ENCODE results near the gene KCNT1.

KCNT1 gene

DNA sequence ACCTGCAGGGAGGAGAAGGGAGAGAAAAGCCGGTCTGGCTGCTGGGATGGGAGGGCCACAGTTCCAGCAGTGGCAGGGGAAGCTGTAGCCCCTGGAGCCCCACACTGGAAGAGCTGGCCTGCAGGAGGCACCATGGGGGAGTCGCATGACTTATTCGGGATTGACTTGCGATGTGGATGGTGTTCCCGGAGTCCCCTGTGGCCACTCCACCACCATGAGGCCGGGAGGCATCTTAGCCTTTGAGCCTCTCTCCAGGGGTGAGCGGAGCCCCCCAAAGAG is 92.0 kb downstream of the KCNT1 start:
- in situ Hi-C loops (cut with MboI; ENCODE audit: low sequenced_read_pairs) = no loop called here

DNA sequence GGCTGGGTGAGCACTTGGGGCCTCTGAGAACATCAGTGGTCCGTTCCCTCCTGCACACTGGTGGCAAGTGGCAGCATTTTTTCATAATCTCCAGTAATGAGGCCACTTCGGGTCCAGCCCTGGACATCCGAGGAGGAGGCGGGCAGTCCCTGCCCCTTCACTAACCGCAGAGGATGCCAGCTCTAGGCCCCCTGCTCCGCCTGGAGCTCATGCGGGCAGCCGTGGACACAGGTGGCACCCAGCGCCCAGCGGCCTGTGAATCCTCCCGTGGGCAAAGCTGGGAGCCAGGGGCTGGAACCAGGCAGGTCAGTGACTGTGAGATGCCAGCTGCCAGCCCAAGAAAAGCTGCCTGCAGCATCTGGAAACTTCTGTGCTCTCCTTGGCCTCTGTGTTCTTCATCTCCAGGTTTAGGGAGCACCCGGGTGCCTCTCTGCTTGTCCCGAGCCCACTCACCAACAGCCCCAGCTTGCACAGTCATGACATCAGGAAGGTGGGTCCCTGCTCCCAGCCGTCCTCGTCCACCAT is 92.4 kb downstream of the KCNT1 start:
- in situ Hi-C loops (cut with MboI; ENCODE audit: low sequenced_read_pairs) = no loop called here

DNA sequence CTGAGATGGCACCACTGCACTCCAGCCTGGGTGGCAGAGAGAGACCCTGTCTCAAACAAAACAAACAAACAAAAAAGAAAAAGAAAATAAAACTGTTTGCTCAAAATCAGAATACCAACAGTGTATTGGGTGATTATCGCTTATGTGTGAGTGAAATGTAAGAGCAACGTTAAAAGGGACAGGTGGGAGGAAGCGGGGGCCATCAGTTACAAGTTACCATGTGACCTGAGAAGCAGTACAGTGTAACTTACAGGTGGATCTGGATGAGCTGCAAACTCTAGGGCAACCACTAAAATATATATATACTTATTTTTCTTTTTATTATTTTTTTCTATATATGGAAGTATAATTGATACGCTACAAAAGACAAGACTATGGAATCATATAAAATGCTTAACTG is 93.4 kb downstream of the KCNT1 start:
- in situ Hi-C loops (cut with MboI; ENCODE audit: low sequenced_read_pairs) = no loop called here

DNA sequence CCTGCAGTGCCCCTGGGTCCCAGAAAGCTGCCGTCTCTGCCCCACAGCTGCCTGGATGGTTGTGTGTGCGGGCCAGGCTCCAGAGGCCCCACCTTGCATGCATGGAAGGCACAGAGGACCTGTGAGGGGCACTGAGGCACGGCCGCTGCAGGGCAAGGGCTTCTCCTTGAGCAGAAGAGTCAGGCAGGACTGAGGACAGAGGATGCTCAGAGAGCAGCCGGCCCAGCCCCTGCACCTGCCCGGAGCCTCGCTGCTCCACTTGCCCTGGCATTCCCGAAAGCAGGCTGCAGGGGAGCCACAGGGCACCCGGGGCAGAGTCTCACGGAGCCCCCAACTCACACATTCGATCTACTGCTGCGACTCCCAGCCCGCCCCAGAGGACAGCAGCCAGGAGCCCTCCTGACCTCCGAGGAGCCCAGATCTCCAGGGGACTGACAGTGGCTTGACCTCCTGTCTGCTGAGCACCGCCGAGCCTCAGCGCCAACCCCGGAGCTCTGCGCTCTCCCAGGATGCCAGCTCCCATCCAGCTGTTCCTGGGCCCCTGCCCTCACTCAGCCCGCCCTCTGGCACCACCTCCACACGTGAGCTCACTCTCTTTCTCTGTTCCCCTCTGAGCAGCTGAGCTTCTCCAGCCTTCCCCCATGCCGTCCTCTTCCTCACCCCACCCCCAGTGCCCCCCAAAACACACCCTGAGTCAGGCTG is 95.0 kb downstream of the KCNT1 start:
- in situ Hi-C loops (cut with MboI; ENCODE audit: low sequenced_read_pairs) = no loop called here

DNA sequence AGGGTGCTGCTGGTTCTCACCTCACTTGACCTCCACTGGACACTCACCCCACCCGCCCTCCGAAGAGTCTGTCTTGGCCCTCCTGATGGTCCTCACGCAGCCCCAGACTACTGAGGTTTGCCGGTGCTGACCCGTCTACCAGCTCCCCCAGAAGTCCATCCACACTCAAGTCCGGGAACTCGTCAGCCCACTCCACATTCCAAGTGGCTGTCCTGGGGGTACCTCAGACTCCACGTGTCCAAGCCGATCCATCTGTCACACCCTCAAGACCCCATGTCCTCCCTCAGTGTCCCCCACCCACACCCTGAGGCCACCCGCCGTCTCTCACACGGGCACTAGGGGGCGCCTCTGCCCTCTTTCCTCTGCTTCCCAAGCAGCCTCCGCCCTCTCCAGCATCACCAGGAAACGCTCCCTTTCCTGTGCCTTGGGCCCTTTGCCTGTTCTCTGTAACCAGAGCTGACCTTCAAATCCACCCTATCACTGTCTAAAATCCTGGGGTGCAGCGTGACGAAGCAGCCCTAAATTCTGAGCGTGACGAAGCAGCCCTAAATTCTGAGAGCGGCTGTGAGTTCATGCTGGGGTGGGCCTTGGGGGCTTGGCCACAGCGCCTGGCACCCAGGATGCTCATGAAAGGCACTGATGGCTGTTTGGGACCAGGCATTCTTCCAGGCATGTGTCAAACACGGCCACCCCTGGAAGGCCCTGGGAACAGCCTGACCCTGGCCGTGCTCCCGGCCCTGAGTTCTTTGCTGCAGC is 95.7 kb downstream of the KCNT1 start:
- in situ Hi-C loops (cut with MboI; ENCODE audit: low sequenced_read_pairs) = no loop called here

DNA sequence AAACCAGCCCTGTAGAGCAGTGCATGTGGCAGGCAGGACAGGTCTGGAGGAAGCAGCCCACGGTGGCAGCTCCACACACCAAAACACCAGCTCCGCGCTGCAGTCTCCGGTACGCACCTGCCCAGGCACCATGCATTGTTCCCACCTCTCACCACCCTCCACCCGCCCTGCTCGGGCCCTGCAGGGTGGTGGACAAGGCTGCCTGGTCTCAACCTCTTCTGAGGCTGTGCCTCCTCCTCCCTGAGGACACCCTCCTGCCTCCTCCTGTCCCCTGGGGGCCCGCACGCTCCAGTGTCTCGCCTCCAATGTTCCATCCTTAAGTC is 96.2 kb downstream of the KCNT1 start:
- in situ Hi-C loops (cut with MboI; ENCODE audit: low sequenced_read_pairs) = no loop called here

DNA sequence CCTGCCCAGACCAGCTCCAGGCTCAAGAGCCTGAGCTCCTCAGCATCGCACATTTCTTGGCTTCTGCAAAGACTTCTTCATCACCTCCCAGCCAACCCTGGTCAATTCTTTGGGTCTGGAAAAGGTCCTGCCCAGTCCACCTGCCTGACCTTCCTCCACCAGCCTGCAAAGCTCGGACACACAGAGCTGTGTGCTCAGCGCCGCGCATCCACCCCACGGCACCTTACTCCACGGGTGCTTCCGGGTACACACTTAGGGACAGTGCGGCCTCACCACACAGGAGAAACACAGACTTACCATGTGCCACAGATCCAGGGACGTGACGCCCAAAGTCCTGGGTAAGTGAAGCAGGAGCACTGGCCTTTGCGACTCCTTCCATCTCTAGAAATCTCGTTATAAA is 97.3 kb downstream of the KCNT1 start:
- in situ Hi-C loops (cut with MboI; ENCODE audit: low sequenced_read_pairs) = no loop called here

DNA sequence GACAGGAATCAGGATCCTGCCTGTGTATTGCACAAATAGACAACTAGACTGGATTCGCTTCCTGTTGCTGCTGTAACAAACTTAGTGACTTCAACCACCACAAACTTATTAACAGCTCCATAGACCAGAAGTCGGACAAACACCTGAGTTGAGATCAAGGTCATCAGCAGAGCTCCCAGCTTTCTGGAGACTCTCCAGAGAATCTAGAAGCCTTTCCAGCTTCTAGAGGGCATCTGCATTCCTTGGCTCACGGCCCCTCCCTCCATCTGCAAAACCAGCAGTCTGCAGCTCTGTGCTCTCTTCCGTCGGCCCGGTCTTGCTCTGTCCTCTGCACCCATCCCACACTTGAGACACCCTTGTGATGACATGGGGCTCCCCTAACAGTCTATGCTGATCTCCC is 99.1 kb downstream of the KCNT1 start:
- in situ Hi-C loops (cut with MboI; ENCODE audit: low sequenced_read_pairs) = no loop called here

DNA sequence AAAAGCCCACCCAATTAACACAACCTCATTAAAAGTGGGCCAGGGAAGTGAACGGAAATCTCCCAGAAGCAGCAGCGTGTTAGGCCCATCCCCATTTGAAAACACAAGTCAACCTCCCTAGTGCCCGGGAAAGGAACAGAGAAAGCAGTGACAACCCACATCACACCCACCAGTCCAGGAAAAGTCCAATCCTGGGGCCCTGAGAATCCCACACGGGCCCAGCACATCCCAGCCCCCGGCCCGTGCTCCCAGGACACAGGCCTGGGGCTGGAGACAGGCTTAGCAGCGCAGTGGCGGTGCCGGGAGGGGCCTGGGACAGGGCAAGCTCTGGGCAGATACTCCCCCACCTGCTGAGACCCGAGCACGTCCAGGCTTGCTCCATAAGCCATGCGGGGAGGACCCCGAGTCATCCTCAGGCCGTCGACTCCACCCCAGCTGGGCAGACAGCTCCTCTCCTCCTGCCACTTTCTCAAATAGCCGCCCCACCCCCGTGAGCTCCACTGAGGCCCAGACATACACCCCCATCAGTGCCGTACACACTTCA is 101.0 kb downstream of the KCNT1 start:
- in situ Hi-C loops (cut with MboI; ENCODE audit: low sequenced_read_pairs) = no loop called here

DNA sequence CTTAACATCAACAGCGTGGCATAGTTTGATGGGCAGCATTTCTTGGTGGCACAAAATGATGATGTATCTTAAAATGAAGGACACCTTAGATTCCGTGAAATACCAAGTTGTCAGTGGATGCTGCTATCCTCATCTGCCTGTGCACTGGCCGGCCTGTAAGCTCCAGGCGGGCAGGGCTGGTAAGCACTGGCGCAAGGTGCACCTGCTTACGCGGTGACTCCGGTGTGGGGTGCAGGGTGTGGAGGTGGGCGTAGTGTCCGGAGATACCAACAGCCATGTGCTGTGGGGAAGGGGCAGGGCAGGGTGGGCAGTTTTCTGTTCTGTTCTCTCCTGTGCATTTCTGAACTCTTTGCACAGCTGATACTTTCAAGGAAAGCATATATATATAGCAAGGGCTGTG is 101.5 kb downstream of the KCNT1 start:
- in situ Hi-C loops (cut with MboI; ENCODE audit: low sequenced_read_pairs) = no loop called here

DNA sequence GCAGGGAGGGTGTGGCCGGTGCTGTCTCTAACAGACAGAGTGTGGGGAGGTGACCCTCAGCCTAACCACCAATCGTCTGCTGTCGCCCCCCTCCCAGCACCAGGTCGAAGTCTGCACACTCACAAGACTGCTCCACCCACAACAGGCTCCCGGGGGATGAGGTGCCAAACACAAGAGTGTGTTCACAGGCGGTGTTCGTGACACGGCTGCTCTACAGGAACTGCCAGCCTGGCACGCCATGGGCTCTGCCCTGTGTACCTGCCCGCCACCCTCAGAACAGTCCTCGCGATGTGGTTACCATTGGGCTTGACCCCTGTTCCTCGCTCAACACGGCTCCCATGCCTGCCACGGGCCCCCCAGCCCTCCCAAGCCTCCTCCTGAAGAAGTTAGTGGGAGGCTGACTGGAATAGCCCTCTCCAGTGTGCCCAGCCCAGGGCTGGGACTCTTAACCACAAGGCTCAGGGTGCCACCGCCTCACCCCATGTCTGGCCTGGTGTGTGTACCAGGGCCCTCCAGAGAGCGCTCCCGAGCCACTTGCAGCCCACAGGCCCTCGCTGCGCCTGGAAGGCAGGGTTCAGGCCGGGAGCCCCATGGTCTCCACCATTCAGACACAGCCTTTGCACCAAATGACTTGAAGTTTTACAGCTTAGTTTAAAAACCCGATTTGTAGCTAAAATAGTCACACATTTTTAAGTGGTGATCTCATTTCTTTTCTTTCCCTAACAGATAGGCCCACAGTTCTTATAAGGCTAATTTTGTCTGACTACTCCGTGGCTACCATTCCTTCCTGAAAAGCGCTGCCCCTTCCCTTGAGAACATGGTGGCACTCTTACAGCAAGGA is 102.8 kb downstream of the KCNT1 start:
- in situ Hi-C loops (cut with MboI; ENCODE audit: low sequenced_read_pairs) = no loop called here

DNA sequence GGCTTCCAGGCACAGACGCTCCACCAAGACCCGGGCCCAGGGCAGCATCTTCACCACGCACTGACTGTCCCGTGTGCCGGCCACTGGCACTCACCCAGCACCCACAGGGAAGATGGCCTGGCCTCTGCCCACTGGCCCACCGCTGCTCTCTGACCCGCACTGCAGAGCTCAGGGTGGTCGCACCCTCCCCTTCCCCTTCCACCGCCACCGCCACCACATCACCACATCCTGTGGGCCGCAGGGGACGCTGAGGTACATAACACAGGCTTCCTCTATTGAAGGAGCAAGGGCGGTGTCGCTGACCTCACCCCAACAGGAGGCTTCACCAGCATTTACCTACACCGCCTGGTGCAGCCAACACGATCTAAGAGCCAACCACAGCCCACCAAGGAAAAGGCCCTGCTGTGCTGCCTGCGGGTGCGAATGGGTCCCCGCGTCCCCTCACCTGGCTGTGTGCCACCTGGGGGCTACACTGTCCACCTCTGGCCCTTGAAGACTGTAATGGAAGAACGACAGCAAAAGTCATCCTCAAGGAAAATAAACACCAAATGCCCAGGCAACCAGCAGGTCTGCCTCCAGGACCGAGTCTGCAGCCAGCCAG is 103.5 kb downstream of the KCNT1 start:
- in situ Hi-C loops (cut with MboI; ENCODE audit: low sequenced_read_pairs) = no loop called here

DNA sequence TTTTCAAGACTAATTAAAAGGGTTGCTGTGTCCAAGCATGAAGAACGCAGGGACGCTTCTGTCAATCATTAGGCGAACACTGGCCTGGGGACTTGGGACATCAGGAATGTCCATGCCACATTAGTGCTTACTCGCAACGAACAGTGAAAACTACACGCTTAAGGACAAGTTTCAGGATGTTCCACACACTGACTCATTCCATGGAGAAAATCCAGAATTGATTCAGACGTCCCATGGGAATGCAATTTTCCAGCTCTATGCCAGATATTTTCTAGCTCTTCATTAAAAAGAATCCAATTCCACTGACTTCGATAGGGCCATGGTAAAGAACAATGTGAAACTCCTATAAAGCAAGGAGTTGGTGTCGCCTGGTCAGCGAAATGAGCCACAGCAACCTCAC is 107.2 kb downstream of the KCNT1 start:
- in situ Hi-C loops (cut with MboI; ENCODE audit: low sequenced_read_pairs) = no loop called here

DNA sequence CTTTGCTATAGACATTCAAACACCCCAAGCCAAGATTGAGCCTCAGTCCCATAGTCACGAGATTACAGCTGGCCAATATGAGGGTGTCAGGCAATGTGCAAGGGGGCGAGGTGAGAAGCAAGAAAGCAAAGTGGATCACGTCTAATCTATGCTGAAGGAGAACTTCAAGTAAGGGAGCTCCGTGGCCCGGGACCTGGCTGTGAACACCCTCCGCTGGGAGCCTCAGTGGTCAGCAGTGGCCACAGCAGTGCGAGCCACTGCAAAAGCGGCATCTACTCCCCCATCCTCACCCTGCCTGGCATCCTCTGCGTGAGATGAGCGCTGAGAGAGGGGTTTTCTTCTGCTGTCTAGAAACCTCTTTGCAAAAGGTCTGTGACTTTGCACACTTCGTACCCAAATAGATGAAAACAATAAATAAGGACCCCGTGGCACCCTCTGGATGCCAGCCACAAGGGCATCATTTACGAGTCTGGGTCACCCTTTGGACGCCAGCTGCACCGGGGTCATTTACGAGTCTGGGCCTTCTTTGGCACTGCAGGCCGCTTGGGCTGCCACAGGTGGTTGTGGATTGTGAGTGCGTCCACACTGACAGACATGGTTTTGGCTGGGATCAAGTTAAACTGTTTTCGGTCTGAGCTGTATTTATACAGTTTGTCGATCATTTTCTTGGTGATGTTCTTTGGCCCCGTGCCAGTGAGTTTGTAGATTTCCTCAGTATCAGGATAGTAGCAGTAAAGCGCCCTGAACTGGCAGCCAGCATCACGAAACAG is 109.0 kb downstream of the KCNT1 start:
- in situ Hi-C loops (cut with MboI; ENCODE audit: low sequenced_read_pairs) = no loop called here

DNA sequence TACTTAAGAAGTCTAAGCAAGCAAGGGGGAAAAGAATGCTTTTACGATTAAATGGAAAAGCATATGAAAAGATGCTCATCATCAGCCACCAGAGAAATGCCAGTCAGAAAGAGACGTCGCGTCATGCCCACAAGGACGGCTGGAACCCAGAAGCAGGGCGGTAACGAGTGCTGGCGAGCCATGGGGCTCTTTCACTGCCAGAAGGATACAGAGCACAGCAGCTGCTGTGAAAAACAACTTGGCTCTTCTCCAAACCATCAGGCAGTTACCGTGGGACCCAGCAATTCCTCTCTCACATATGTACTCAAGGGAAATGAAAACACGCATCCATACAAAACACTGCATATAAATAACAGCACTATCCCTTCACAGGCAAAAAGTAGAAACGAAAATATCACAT is 109.8 kb downstream of the KCNT1 start:
- in situ Hi-C loops (cut with MboI; ENCODE audit: low sequenced_read_pairs) = no loop called here

DNA sequence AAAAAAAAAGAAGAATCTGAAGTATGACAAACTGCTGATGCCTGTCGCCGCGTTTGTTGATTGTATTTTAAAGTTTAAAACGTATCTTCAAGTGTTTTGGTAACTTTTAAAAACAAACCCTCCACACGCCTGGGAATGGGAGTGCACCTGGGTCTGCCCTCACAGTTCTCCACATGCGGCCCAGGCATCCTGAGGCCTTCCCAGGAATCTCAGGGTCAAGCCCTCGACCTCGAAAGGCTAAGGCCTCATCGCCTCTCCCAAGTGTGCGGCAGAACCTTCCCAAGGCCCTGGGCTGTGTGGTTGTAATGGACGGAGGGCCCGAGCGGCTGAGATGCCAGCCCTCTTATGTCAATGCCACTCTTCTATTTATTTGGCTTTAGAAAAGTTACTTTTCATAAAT is 111.0 kb downstream of the KCNT1 start:
- in situ Hi-C loops (cut with MboI; ENCODE audit: low sequenced_read_pairs) = no loop called here

DNA sequence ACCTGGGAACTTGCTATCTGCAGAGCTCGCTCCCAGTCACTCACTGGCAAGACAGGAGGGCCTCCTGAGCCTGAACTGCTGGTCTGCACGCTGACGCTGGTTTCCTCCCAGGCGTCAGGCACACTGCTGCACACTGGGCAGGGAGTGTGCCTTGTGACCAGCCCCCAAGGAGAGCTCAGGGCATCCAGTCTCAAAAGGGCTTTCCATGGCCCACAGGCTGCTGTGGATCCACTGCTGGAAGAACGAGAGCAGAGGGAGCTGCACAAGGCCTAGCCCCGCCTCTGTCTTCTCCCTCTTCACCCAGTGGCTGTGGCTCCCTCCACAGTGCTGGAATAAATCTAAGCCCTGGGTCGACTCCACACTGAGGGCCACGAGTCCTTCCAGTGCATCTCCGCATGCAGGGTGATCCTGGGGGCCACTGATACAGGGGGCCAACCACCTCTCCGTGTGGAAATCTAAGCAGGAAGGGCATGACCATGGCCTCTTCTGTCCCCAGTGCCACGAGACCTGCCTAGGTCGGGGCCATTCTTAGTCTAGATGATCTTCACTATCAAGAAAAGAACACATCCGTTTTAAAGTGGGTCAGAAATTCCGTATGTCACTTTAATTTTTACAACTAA is 111.8 kb downstream of the KCNT1 start:
- in situ Hi-C loops (cut with MboI; ENCODE audit: low sequenced_read_pairs) = no loop called here

DNA sequence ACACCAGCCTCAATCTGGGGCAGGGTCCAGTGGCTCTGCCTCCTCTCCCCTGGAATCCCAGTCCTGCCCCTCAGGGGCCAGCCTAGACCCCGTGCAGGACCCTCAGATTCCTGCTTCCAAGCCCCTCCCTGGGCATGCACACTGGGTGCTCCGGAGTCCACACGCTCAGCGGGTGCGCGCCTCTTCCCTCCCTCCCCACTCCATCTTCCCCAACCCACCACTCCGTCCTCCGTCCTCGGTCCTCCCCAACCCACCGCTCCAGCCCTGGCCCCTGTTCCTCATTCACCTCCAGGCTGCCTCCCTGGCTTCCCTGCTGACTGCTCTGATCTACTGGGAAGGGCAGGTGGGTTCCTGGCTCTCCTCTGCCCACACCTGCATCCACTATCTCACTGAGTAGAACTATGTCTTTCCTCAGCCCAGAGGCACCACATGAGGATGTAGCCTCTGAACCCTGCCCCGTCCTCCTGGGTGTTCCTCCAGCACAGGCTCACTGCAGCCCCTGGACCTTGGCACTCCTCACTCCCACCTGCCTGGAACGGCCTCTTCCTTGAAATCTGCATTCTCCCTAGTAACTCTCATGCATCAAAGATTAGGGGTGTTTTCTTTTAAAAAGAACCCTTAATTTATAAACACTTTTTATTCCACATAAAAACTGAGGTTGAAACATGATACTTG is 112.6 kb downstream of the KCNT1 start:
- in situ Hi-C loops (cut with MboI; ENCODE audit: low sequenced_read_pairs) = no loop called here

DNA sequence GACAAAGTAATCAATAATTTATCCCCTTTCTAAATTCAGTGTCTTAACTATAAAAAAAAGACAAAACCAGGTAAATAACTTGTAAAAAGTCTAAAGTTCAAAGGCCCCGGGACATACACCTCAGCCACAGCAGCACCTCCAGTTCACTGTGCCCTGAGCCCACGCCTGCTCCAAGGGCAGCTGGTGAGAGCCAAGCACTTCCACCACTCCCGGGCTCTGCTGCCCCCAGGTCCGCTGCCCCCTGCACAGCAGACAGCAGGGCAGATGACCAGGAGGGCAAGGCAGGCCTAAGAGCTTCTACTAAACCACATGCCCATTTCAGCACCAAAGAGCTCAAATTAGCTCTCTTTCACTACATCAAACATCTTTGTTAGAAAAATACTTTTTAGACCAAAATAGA is 113.4 kb downstream of the KCNT1 start:
- in situ Hi-C loops (cut with MboI; ENCODE audit: low sequenced_read_pairs) = no loop called here

Measured in HL-60/S4 treated with retinoic acid at 250 ng/mL for 4 days and 3 days (cell line).